Gastroesophageal sphincter (tissue), 3 donors: ENCODE data around the gene CPNE4.

ENCODE experiments used
- CTCF ChIP-seq, 4 experiments: fragments of 200-600 bp in 2 of 4; fragments of 450-650 bp in 2 of 4; sonication (generic) in 1 of 4; IDR thresholded peaks; one replicate each; pipeline ENCODE4 v1.5.1; 2017 to 2019; ENCODE audit warnings: antibody characterized with exemption in 4 of 4, mild to moderate bottlenecking in 2 of 4, moderate library complexity in 2 of 4
- POLR2A ChIP-seq, 2 donors: fragments of 450-650 bp; IDR thresholded peaks; one replicate each; pipeline ENCODE4 v1.6.1; 2017; ENCODE audit warnings: antibody characterized with exemption in 2 of 2, mild to moderate bottlenecking in 2 of 2, moderate library complexity in 1 of 2

GRCh38 chr3:131747466-131747865 is 287.3 kb downstream of the CPNE4 start:
- no peak for TF ChIP-seq CTCF (IDR thresholded peaks at IDR 0.05)
- no peak for TF ChIP-seq POLR2A (IDR thresholded peaks at IDR 0.05)
